DOHH2 (cell line): Measurements from ENCODE around the gene PPP1R3E.

ENCODE experiments used
- EZH2phosphoT487 ChIP-seq: fragments of 200-600 bp; sonication (generic); IDR thresholded peaks from 2 replicates; pipeline ENCODE4 v1.6.1; 2017; ENCODE audit warnings: borderline replicate concordance, mild to moderate bottlenecking, antibody characterized with exemption, low read length, moderate library complexity, mixed read lengths
- TF ChIP-seq, protein P1 (sequence below): fragments of 200-600 bp; sonication (generic); IDR thresholded peaks from one replicate; pipeline ENCODE4 v1.5.1; 2014; ENCODE audit warnings: antibody characterized with exemption, mild to moderate bottlenecking, low read depth, low read length; ENCODE audit not compliant: poor library complexity, severe bottlenecking

DNA sequence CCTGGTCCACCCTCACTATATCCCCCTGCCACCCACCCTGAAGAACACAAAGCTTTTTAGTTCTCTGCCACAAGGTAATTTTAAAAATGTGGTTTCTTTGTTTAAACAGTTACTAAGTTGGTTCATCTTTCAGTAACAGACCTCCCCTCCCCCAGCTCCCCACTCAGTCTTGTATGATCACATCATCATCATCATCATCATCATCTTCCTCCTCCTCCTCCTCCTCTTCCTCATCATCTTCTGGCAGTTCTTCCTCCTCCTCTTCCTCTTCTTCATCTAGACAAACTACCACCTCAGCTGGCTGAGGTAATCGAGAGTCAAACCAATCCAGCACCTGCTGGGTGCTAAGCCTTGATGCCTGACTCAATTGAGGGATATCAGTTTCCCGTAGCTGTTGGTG, 27.2 kb downstream of the PPP1R3E start:
- TF ChIP-seq, protein P1, sequence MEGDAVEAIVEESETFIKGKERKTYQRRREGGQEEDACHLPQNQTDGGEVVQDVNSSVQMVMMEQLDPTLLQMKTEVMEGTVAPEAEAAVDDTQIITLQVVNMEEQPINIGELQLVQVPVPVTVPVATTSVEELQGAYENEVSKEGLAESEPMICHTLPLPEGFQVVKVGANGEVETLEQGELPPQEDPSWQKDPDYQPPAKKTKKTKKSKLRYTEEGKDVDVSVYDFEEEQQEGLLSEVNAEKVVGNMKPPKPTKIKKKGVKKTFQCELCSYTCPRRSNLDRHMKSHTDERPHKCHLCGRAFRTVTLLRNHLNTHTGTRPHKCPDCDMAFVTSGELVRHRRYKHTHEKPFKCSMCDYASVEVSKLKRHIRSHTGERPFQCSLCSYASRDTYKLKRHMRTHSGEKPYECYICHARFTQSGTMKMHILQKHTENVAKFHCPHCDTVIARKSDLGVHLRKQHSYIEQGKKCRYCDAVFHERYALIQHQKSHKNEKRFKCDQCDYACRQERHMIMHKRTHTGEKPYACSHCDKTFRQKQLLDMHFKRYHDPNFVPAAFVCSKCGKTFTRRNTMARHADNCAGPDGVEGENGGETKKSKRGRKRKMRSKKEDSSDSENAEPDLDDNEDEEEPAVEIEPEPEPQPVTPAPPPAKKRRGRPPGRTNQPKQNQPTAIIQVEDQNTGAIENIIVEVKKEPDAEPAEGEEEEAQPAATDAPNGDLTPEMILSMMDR = no peak
- no peak for TF ChIP-seq EZH2phosphoT487
